ENCODE data around the gene CCR7.
"Not testable (repeated sequence)": the region's sequence is repeated elsewhere in the genome, so short reads cannot be mapped to it uniquely, and the experiment has no call there.

Gene CCR7

DNA sequence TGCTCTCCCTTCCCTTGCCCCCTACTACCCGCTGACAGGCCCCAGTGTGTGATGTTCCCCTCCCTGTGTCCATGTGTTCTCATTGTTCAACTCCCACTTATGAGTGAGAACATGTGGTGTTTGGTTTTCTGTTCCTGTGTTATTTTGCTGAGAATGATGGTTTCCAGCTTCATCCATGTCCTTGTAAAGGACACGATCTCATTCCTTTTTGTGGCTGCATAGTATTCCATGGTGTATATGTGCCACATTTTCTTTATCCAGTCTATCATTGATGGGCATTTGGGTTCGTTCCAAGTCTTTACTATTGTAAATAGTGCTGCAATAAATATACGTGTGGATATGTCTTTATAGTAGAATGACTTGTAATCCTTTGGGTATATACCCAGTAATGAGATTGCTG is 18.8 kb downstream of the CCR7 start:
- H3K27me3 ChIP-seq (ENCODE audit: control insufficient read depth, insufficient read depth, low read length); H3K36me3 ChIP-seq (ENCODE audit: control insufficient read depth, insufficient read depth, low read length); H3K4me3 ChIP-seq (ENCODE audit: low read depth, low read length); H3K9ac ChIP-seq (ENCODE audit: low read depth, low read length); H3K9me3 ChIP-seq (ENCODE audit: control insufficient read depth, insufficient read depth, low read length); H3K27ac ChIP-seq (ENCODE audit: low read depth, low read length): not testable (repeated sequence)
- peaks cover 13% of the 10 kb centered on the region; the same call in 1 of the 2 replicates for H3K4me1 ChIP-seq (ENCODE audit: control insufficient read depth, insufficient read depth, low read length)

DNA sequence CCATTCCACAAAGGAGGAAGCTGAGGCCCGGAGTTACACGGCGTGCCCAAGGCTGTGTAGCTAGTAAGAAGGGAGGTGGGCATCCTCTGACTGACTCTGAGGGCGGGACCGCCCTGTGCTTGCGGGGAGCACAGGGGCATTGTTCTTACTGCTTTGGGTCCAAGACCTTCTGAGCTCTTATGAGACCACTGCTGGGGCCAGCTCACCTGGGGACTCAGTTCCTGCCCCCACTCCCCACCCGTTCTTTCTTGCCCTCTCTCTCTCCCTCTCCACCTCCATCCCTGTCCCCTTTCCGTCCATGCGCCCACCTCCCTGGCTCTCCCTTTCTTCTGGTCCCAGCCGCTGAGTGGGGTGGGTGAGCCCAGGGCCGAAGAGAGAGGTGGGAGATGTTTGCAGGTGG is 19.6 kb downstream of the CCR7 start:
- H3K27me3 ChIP-seq (ENCODE audit: control insufficient read depth, insufficient read depth, low read length) = no peaks in the 10 kb centered on the region
- peaks cover 13% of the 10 kb centered on the region; the same call in 1 of the 2 replicates for H3K4me1 ChIP-seq (ENCODE audit: control insufficient read depth, insufficient read depth, low read length)
- no peak overlapping the region for H3K27ac ChIP-seq (ENCODE audit: low read depth, low read length)
- no peak overlapping the region for H3K4me3 ChIP-seq (ENCODE audit: low read depth, low read length)
- no peak overlapping the region for H3K9ac ChIP-seq (ENCODE audit: low read depth, low read length)
- no peaks in the 10 kb centered on the region for H3K36me3 ChIP-seq (ENCODE audit: control insufficient read depth, insufficient read depth, low read length)
- H3K9me3 ChIP-seq (ENCODE audit: control insufficient read depth, insufficient read depth, low read length) = no peaks in the 10 kb centered on the region

DNA sequence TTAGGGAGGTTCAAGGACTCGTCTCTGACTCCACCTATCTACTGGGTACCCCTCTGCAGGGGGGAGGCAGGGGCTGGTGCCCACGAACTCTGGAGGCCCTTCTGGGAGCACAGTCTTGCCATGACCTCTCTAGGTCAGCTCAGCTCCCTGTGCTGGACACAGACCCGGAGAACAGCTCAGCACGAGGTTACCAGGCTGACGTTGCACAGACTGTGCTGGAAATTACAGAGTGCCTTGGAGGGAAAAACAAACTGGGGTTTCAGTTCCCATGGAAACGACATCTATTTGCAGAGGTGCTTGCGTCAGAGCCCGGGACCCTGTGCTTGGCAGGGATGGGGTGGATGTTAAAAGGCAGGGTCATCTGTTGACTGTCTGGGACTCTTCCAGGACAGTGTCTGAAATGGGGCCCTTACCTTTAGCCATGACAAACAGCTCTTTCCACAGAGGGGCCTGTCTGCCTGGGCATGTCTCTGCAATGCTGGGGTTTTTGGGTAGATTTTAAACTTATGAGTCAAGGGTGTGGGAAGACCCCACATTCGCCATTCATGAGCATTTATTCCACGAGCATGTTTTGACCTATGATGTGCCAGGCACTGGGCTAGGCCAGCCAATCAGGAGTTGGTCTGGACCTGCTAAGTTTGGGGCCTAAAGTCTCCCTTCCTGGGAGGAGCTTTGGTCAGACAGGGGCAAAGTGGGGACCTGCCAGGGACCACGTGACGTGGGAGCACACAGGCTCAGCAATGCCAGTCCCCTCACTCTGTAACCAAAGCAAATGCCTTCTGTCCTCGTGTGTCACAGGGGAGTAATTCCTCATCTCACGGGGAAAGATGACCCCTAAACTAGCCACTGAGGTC is 22.5 kb downstream of the CCR7 start:
- H3K27ac ChIP-seq (ENCODE audit: low read depth, low read length) = no peak overlapping the region
- no peaks in the 10 kb centered on the region for H3K36me3 ChIP-seq (ENCODE audit: control insufficient read depth, insufficient read depth, low read length)
- H3K9me3 ChIP-seq (ENCODE audit: control insufficient read depth, insufficient read depth, low read length) = no peaks in the 10 kb centered on the region
- no peak overlapping the region for H3K4me3 ChIP-seq (ENCODE audit: low read depth, low read length)
- H3K4me1 ChIP-seq (ENCODE audit: control insufficient read depth, insufficient read depth, low read length) = 0 out of 2 replicates have a peak, but pooled peaks cover 4% of the 10 kb centered on the region
- H3K27me3 ChIP-seq (ENCODE audit: control insufficient read depth, insufficient read depth, low read length) = no peaks in the 10 kb centered on the region
- H3K9ac ChIP-seq (ENCODE audit: low read depth, low read length) = no peak overlapping the region

DNA sequence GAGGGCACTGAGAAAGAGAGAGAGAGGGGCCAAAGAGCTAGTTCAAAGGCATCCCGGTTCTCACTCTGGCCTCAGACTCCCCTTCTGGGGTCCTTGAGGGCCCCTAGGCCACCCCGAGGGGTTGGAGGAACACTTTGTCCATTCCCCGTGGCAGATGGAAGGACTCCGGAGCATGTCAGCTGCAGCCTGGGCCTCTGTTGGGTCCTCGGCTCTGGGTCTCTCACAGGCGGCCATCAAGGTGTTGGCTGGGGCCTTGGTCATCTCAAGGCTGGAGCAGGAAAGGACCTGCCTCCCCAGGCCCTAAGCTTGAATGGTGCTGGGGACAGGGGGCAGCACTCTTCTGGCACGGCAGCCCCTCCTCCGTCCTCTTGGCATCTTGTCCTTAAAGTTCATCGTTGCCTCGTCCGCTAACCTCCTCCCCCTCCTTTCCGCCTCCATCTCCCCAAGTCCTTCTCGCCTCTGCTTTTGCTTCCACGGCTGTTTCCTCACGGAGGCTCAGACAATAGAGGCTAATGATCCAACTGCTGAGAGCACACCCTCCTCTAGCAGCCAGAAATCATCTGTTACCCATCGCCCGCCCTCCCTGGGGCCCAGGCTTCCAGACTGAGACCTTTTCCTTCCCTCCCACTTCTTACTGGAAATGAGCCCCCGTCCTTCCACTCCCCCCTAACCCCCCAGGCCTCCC is 23.3 kb downstream of the CCR7 start:
- no peak overlapping the region for H3K4me3 ChIP-seq (ENCODE audit: low read depth, low read length)
- no peak overlapping the region for H3K27ac ChIP-seq (ENCODE audit: low read depth, low read length)
- H3K9ac ChIP-seq (ENCODE audit: low read depth, low read length) = no peak overlapping the region
- no peaks in the 10 kb centered on the region for H3K36me3 ChIP-seq (ENCODE audit: control insufficient read depth, insufficient read depth, low read length)
- 0 out of 2 replicates have a peak, but pooled peaks cover 4% of the 10 kb centered on the region for H3K4me1 ChIP-seq (ENCODE audit: control insufficient read depth, insufficient read depth, low read length)
- no peaks in the 10 kb centered on the region for H3K9me3 ChIP-seq (ENCODE audit: control insufficient read depth, insufficient read depth, low read length)
- H3K27me3 ChIP-seq (ENCODE audit: control insufficient read depth, insufficient read depth, low read length) = no peaks in the 10 kb centered on the region

DNA sequence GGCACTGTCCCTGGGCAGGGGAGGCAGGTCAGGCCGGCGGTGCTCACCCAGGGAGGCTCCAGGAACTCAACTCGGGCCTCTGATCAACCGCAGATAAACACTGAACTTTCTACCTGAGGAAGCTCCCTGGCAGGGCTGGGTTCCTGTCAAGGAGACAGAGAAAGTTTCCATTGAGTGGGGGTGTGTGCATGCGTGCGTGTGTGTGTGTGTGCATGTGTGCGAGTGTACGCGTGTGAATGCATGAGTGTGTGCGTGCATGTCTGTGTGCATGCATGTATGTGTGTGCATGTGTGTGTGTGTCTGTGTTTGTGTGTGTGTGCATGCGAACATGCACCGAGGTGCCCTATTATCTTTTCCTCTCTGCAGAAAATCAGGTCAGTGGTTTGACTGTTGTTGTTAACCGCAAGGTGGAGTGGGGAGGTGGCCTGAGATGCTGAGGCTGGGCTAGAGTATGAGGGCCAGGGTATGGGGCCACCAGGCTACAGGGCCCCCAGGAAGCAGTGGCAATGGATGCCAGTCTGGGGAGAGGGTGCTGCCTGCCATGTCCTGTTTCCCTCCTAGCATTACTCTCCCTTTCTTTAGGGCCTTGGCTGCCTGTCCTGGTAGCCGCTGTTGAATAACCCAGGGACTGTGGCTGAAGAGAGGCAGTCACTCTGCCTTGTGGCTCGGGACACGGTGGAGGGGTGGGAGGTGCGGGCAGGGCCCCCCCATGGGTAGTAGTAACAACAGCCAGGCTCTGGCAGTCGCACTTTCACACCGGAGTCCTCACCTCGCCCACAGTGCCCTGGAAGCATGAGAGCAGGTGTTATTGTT is 24.0 kb downstream of the CCR7 start:
- H3K36me3 ChIP-seq (ENCODE audit: control insufficient read depth, insufficient read depth, low read length) = no peaks in the 10 kb centered on the region
- H3K9me3 ChIP-seq (ENCODE audit: control insufficient read depth, insufficient read depth, low read length) = no peaks in the 10 kb centered on the region
- no peak overlapping the region for H3K27ac ChIP-seq (ENCODE audit: low read depth, low read length)
- H3K4me3 ChIP-seq (ENCODE audit: low read depth, low read length) = no peak overlapping the region
- no peak overlapping the region for H3K9ac ChIP-seq (ENCODE audit: low read depth, low read length)
- no peaks in the 10 kb centered on the region for H3K27me3 ChIP-seq (ENCODE audit: control insufficient read depth, insufficient read depth, low read length)
- 0 out of 2 replicates have a peak, but pooled peaks cover 4% of the 10 kb centered on the region for H3K4me1 ChIP-seq (ENCODE audit: control insufficient read depth, insufficient read depth, low read length)

DNA sequence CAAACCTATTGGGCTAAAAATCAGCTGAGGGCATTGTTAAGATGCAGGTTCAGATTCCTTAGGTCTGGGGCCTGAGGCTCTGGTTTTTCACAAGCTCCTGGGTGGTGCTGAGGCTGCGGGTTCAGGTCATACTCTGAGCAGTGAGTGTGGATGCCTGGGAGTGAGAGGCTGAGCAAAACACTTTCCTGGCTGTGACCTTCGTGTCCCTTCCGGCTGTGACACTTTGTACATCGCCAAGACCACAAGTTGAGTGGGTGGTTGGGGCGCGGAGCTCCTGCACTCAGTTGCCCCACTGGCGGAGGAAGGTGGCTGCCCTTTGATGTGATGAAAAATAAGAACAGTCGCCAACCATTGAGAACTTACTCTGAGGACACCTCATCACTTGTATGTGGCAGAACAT is 24.8 kb downstream of the CCR7 start:
- H3K27ac ChIP-seq (ENCODE audit: low read depth, low read length) = no peak overlapping the region
- H3K27me3 ChIP-seq (ENCODE audit: control insufficient read depth, insufficient read depth, low read length) = no peaks in the 10 kb centered on the region
- H3K4me1 ChIP-seq (ENCODE audit: control insufficient read depth, insufficient read depth, low read length) = 0 out of 2 replicates have a peak, but pooled peaks cover 4% of the 10 kb centered on the region
- no peaks in the 10 kb centered on the region for H3K36me3 ChIP-seq (ENCODE audit: control insufficient read depth, insufficient read depth, low read length)
- no peak overlapping the region for H3K9ac ChIP-seq (ENCODE audit: low read depth, low read length)
- no peak overlapping the region for H3K4me3 ChIP-seq (ENCODE audit: low read depth, low read length)
- no peaks in the 10 kb centered on the region for H3K9me3 ChIP-seq (ENCODE audit: control insufficient read depth, insufficient read depth, low read length)

DNA sequence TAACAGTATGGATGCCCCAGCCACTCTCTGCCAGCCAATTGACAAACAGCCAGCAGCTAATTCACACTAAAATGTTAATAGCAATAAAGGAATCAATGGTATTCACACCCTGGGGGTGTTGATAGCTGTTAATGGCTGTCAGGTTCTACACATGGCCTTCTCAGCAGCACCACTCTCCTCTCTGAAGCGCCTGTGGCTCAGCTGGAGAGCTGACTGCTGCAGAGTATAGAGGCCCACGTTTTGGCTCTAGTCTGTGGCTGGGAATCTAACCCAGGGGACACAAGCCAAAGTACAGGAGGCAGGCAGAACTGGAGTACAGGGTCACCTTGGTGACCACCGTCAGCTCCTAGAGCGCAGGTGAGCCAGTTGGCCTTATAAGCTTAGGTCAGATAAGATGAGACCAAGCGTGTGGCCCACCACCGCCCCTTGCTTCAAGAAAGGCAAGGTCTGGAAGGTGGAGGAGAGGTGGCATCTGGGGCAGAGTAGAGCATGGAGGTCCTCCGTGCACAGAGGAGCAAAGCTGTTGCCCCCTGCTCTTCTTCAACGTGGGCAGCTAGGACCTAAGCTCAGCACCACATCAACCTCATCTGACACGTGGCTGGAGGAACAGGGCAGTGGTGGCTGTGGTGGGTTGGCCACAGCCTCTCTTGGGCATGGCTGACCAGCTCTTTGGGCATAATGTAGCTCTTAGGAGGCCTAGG is 25.4 kb downstream of the CCR7 start:
- Histone ChIP-seq H3K27ac (ENCODE audit: low read depth, low read length) (no peak overlapping the region), H3K9ac (ENCODE audit: low read depth, low read length) (no peak overlapping the region), H3K9me3 (ENCODE audit: control insufficient read depth, insufficient read depth, low read length) (no peaks in the 10 kb centered on the region), H3K36me3 (ENCODE audit: control insufficient read depth, insufficient read depth, low read length) (no peaks in the 10 kb centered on the region), H3K4me3 (ENCODE audit: low read depth, low read length) (no peak overlapping the region), H3K27me3 (ENCODE audit: control insufficient read depth, insufficient read depth, low read length) (no peaks in the 10 kb centered on the region), H3K4me1 (ENCODE audit: control insufficient read depth, insufficient read depth, low read length) (0 out of 2 replicates have a peak, but pooled peaks cover 4% of the 10 kb centered on the region)

DNA sequence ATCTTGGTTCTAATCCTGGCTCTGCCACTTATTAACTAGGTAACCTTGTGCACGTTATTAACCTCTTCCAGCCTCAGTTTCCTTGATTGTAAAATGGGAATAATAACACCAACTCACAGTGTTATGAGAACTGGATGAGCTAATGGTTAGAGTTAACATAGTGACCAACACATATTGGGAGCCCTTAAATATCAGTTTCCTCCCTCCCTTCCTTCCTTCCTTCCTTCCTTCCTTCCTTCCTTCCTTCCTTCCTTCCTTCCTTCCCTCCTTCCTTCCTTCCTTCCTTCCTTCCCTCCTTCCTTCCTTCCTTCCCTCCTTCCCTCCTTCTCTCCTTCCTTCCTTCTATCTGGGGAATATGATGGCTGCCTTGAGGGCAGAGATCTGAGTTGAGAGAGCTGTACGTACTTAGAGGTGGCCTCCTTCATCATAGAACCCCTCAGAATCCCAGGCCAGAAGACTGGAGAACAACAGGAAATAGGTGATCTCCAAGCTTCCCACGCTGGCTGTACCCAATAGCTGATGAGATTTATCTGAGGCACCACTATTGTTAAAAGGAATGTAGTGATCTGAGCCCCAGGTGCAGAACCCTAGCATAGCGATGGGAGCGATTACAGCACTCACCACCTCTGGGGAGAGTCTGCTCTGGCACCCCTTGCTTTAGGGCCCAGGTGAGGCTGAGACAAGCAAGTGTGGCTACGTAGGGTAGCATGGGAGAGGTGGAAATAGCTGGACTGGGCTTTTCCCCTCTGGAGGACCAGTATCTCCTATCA is 26.2 kb downstream of the CCR7 start:
- H3K9me3 ChIP-seq (ENCODE audit: control insufficient read depth, insufficient read depth, low read length) = no peaks in the 10 kb centered on the region
- H3K4me3 ChIP-seq (ENCODE audit: low read depth, low read length) = no peak overlapping the region
- no peaks in the 10 kb centered on the region for H3K27me3 ChIP-seq (ENCODE audit: control insufficient read depth, insufficient read depth, low read length)
- no peak overlapping the region for H3K27ac ChIP-seq (ENCODE audit: low read depth, low read length)
- H3K4me1 ChIP-seq (ENCODE audit: control insufficient read depth, insufficient read depth, low read length) = 0 out of 2 replicates have a peak, but pooled peaks cover 4% of the 10 kb centered on the region
- H3K36me3 ChIP-seq (ENCODE audit: control insufficient read depth, insufficient read depth, low read length) = no peaks in the 10 kb centered on the region
- H3K9ac ChIP-seq (ENCODE audit: low read depth, low read length) = no peak overlapping the region

DNA sequence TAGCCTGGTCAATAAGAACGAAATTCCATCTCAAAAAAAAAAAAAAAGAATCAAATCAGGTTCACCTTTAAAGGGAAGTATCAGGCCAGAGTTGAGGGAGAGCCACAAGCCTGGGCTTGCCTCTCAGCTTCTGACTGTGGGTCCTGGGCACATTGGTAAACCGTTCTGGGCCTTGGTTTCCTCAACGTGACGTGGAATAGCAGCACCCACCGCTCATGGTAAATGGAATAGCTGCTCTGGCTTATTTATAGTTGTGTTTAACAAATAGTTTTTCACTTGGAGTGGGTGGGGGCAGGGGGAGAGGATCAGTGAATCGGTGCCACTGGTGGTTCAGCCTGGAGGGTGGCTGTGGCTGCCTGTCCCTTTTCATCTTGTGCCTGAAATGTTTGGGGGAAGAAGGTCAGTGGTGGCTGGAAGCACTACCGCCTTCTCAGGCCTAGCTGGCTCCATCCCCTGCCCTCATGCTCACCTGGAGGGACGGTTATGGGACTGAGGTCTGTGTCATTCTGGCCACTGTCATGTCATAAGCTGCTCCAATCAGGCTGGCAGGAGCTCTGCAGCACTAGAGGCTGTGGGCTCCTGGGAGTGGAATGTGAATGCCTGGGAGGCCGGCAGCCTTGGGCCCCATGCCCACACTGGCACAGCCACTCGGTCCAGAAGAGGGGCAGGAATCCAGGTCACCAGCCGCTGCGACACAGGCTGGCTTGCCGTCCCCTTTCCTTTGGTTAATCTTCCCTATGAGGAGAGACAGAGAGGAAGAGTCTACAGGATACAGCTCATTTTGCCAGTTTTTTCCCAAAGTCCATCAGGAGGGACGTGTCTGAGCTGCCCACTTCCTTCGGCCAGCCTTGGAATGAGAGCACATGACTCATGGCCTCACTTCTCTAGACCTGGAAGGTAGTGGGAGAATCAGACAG is 27.0 kb downstream of the CCR7 start:
- no peaks in the 10 kb centered on the region for H3K27me3 ChIP-seq (ENCODE audit: control insufficient read depth, insufficient read depth, low read length)
- no peaks in the 10 kb centered on the region for H3K9me3 ChIP-seq (ENCODE audit: control insufficient read depth, insufficient read depth, low read length)
- H3K4me1 ChIP-seq (ENCODE audit: control insufficient read depth, insufficient read depth, low read length) = no peaks in the 10 kb centered on the region
- no peak overlapping the region for H3K9ac ChIP-seq (ENCODE audit: low read depth, low read length)
- no peak overlapping the region for H3K4me3 ChIP-seq (ENCODE audit: low read depth, low read length)
- H3K36me3 ChIP-seq (ENCODE audit: control insufficient read depth, insufficient read depth, low read length) = no peaks in the 10 kb centered on the region
- no peak overlapping the region for H3K27ac ChIP-seq (ENCODE audit: low read depth, low read length)
